Loucy (cell line): ENCODE data around the gene MDGA2.

Source experiments
- H2AFZ ChIP-seq: fragments of 200-600 bp; sonication (generic); 2 replicates; pipeline ENCODE4 v1.6.0; 2016; ENCODE audit warnings: antibody characterized with exemption, mild to moderate bottlenecking, low read length, moderate library complexity
- H3F3A ChIP-seq: fragments of 200-600 bp; 2 replicates; pipeline ENCODE4 v1.6.0; 2016; ENCODE audit warnings: antibody characterized with exemption, low read depth, mild to moderate bottlenecking
- H3K27me3 ChIP-seq: fragments of 200-600 bp; sonication (generic); 2 replicates; pipeline ENCODE4 v1.6.1; 2014; ENCODE audit warnings: low read length, mild to moderate bottlenecking; ENCODE audit not compliant: insufficient read depth, poor library complexity, severe bottlenecking
- H3K36me3 ChIP-seq: fragments of 200-600 bp; sonication (generic); 2 replicates; pipeline ENCODE4 v1.6.1; 2016; ENCODE audit warnings: low read length; ENCODE audit not compliant: insufficient read depth
- H3K4me1 ChIP-seq: fragments of 200-600 bp; sonication (generic); 2 replicates; pipeline ENCODE4 v1.5.1; 2014; ENCODE audit warnings: low read length, mild to moderate bottlenecking; ENCODE audit not compliant: insufficient read depth, poor library complexity, severe bottlenecking
- H3K4me2 ChIP-seq: fragments of 200-600 bp; sonication (generic); 2 replicates; pipeline ENCODE4 v1.6.0; 2014; ENCODE audit warnings: antibody characterized with exemption, low read length, low read depth, mild to moderate bottlenecking; ENCODE audit not compliant: poor library complexity, severe bottlenecking
- H3K4me3 ChIP-seq: fragments of 200-600 bp; sonication (generic); 2 replicates; pipeline ENCODE4 v1.5.1; 2014; ENCODE audit warnings: low read length, mild to moderate bottlenecking, mixed read lengths; ENCODE audit not compliant: poor library complexity, severe bottlenecking
- H3K79me2 ChIP-seq: fragments of 200-600 bp; sonication (generic); 2 replicates; pipeline ENCODE4 v1.6.1; 2014; ENCODE audit warnings: low read length; ENCODE audit not compliant: insufficient read depth
- H3K9ac ChIP-seq: fragments of 200-600 bp; sonication (generic); 2 replicates; pipeline ENCODE4 v1.6.0; 2014; ENCODE audit warnings: mild to moderate bottlenecking, low read depth, low read length, moderate library complexity; ENCODE audit not compliant: poor library complexity, severe bottlenecking
- H3K9me2 ChIP-seq: fragments of 200-600 bp; sonication (generic); replicated peaks from 2 replicates; pipeline ENCODE4 v1.6.1; 2016; ENCODE audit warnings: low read depth, low read length, mixed read lengths
- H3K9me3 ChIP-seq: fragments of 200-600 bp; sonication (generic); 2 replicates; pipeline ENCODE4 v1.6.1; 2014; ENCODE audit warnings: mild to moderate bottlenecking, antibody characterized with exemption, low read length, low read depth; ENCODE audit not compliant: insufficient read depth
- H4K20me1 ChIP-seq: fragments of 200-600 bp; sonication (generic); 2 replicates; pipeline ENCODE4 v1.6.0; 2014; ENCODE audit warnings: antibody characterized with exemption, low read length, mild to moderate bottlenecking; ENCODE audit not compliant: insufficient read depth, poor library complexity, severe bottlenecking
- CTCF ChIP-seq: fragments of 200-600 bp; sonication (generic); conservative IDR thresholded peaks from 2 replicates; pipeline ENCODE4 v1.5.1; 2014; ENCODE audit warnings: mild to moderate bottlenecking, antibody characterized with exemption, low read length
- EZH2phosphoT487 ChIP-seq: fragments of 200-600 bp; IDR thresholded peaks from 2 replicates; pipeline ENCODE4 v1.6.1; 2018; ENCODE audit warnings: antibody characterized with exemption, mild to moderate bottlenecking, moderate library complexity, borderline replicate concordance

Gene MDGA2

GRCh38 chr14:47520382-47520781 lies 155.0 kb downstream of the MDGA2 start:
- Histone ChIP-seq H3K36me3 (no peaks in the 10 kb centered on the region), H3K4me3 (no peak overlapping the region), H3K4me1 (no peaks in the 10 kb centered on the region), H3K79me2 (no peaks in the 10 kb centered on the region), H3K9me3 (no peaks in the 10 kb centered on the region), H4K20me1 (no peaks in the 10 kb centered on the region), H3K9ac (no peak overlapping the region), H3K27me3 (no peaks in the 10 kb centered on the region), H3K4me2 (no peak overlapping the region), H3K9me2 (no peaks in the 10 kb centered on the region), H3F3A (no peaks in the 10 kb centered on the region), H2AFZ (no peak overlapping the region)
- no peak for TF ChIP-seq CTCF
- no peak for TF ChIP-seq EZH2phosphoT487

GRCh38 chr14:47511829-47512228 lies 163.6 kb downstream of the MDGA2 start:
- no peaks in the 10 kb centered on the region for H3K9me3 ChIP-seq
- no peaks in the 10 kb centered on the region for H3K4me1 ChIP-seq
- H3K9me2 ChIP-seq = no peaks in the 10 kb centered on the region
- H3K27me3 ChIP-seq = no peaks in the 10 kb centered on the region
- H3K36me3 ChIP-seq = no peaks in the 10 kb centered on the region
- H2AFZ ChIP-seq = no peak overlapping the region
- no peak for TF ChIP-seq CTCF
- TF ChIP-seq EZH2phosphoT487 = no peak
- no peaks in the 10 kb centered on the region for H4K20me1 ChIP-seq
- no peak overlapping the region for H3K9ac ChIP-seq
- H3K79me2 ChIP-seq = no peaks in the 10 kb centered on the region
- no peaks in the 10 kb centered on the region for H3F3A ChIP-seq
- H3K4me2 ChIP-seq = no peak overlapping the region
- no peak overlapping the region for H3K4me3 ChIP-seq

- TF ChIP-seq CTCF = no peak
- TF ChIP-seq EZH2phosphoT487 = no peak
- Histone ChIP-seq H2AFZ (no peak overlapping the region), H3K4me1 (no peaks in the 10 kb centered on the region), H4K20me1 (no peaks in the 10 kb centered on the region), H3K79me2 (no peaks in the 10 kb centered on the region), H3K36me3 (no peaks in the 10 kb centered on the region), H3K4me2 (no peak overlapping the region), H3F3A (no peaks in the 10 kb centered on the region), H3K4me3 (no peak overlapping the region), H3K9me2 (no peaks in the 10 kb centered on the region), H3K9me3 (no peaks in the 10 kb centered on the region), H3K27me3 (no peaks in the 10 kb centered on the region), H3K9ac (no peak overlapping the region)
These were observed 165.4 kb downstream of the MDGA2 start for GRCh38 chr14:47509957-47510356.
